ENCODE measurements around the gene UCMA. TPM values are rescaled to one million over a fixed set of nuclear protein-coding genes. Genes with fewer than 3 reads are reported as not detected.

Gene UCMA
- total RNA-seq, 4 donors from 2014 or later, result not detected

DNA sequence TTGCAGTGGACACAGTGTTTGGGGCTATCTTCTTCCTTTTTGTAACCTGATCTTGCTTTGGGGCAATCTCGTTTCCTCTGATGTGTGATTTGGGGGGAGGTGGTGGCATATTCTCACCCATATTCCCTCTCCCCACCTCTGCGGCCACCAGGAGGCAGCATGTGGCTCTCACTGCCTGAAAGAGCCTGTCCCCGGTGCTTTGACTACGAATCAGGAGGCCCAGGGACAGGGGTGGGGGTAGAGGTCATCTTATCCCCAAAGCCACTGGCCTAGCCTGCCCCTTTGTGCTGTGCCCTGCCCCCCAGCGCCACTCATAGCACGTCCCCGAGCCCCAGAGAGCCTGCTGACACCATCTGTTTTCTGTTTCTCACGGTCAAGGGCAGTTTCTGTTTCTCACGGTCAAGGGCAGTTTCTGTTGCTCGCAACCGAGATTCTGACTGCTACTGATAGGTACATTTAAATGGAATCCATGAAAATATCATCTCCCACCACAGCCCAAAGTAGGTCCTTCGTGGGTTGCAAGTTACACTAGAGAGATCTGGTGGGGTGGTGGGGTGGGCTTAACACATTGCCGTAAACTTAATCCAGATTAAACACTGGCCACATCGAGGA is 37.5 kb upstream of the UCMA start:
- DNase-seq (ENCODE audit: extremely low spot score), result no peak
- Histone ChIP-seq H3K27me3 (peaks cover 0 to 2% (median 0%) of the 10 kb centered on the region in 4 donors), H3K9me3 (no peaks in the 10 kb centered on the region), H3K4me3 (no peak overlapping the region), H3K4me1 (peaks cover 0 to 19% (median 17%) of the 10 kb centered on the region in 4 donors), H3K36me3 (no peaks in the 10 kb centered on the region), H3K27ac (replicated peaks in 1 of 4) (peak overlapping the region in 1 of 4 donors; percentile 27)
- intact Hi-C loops (cut with DNase I), result no loop called here
- TF ChIP-seq POLR2AphosphoS5 (IDR thresholded peaks at IDR 0.05) (no peak), CTCF (IDR thresholded peaks at IDR 0.05) (peak in 1 of 3 experiments; percentile 31)
- 39% methylated on average over 12 of the region's 14 CpGs for WGBS

DNA sequence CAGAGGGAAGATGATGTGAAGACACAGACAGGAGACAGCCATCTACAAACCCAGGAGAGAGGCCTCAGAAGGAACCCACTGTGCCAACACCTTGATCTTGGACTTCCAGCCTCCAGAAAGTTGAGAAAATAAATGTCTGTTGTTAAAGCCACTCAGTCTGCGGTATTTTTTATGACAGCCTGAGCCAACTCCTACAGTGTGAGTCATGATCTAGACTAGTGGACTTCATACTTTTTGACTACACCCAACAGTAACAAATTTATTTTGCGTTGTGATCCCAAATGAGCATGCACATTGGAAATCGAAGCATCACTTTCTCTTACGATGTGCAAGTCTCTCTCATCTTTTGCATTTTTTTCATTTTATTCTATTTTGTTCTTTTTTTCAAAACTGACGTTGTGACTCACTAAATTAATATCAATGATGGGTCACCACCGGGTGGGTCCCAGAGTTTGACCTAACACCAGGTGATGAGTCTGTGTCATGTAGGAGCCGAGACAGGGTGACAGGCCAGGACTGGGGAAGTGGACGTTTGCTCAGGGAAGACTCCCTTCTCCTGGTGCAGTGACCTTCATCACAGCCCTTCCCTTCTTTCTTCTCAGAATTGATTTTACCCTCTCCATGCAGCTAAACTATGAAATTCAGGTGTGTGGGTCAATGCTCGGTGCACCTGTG is 36.8 kb upstream of the UCMA start:
- no peak for DNase-seq (ENCODE audit: extremely low spot score)
- intact Hi-C loops (cut with DNase I), result no loop called here
- Histone ChIP-seq H3K9me3 (no peaks in the 10 kb centered on the region), H3K4me1 (peaks cover 0 to 19% (median 17%) of the 10 kb centered on the region in 4 donors), H3K36me3 (no peaks in the 10 kb centered on the region), H3K27me3 (peaks cover 0 to 8% (median 0%) of the 10 kb centered on the region in 4 donors), H3K27ac (replicated peaks in 1 of 4) (no peak overlapping the region), H3K4me3 (no peak overlapping the region)
- WGBS, result 87% methylated on average over 9 of the region's 9 CpGs
- TF ChIP-seq POLR2A (IDR thresholded peaks at IDR 0.05; ENCODE audit: low read depth) (no peak), EP300 (IDR thresholded peaks at IDR 0.05) (no peak), CTCF (IDR thresholded peaks at IDR 0.05) (no peak), POLR2AphosphoS5 (IDR thresholded peaks at IDR 0.05) (no peak)

DNA sequence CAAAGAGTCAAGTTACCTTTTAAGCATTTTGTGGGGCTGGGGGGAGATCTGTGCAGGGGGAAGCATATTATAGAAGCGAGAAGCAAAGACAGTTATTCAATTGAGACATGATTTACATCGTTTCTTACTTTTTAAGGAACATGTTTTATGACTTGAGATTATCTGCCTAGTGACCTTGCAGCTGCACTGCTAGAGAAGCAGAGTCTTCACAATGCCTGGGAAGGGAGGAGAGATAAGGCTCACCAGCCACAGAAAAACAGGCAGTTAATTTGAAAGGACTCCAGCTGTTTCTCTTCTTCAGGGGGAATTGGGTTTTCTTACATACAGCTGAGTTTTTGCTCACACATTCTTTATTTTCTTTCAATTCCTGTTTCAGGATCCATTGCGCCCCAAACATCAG is 34.7 kb upstream of the UCMA start:
- intact Hi-C loops (cut with DNase I), result no loop called here
- WGBS, result 54% methylated on average over 3 of the region's 3 CpGs

DNA sequence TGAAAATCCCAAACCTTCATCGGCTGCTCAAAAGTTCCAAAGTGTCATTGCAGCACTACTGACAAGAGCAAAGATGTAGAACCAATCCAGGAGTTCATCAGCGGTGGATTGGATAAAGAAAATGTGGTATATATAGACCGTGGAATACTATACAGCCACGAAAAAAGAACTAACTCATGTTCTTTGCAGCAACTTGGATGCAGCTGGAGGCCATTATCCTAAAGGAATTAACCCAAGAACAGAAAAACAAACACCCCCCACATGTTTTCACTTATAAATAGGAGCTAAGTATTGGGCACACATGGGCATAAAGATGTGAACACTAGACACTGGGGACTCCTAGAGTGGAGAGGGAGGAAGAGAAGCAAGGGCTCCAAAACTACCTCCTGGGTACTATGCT is 34.1 kb upstream of the UCMA start:
- WGBS, result 84% methylated on average over 4 of the region's 4 CpGs
- intact Hi-C loops (cut with DNase I), result no loop called here
- no peaks in the 10 kb centered on the region for H3K36me3 ChIP-seq
- H3K27ac ChIP-seq (replicated peaks in 1 of 4), result no peak overlapping the region
- no peaks in the 10 kb centered on the region for H3K9me3 ChIP-seq
- H3K4me1 ChIP-seq, result peaks cover 0 to 19% (median 17%) of the 10 kb centered on the region in 4 donors
- peaks cover 0 to 9% (median 0%) of the 10 kb centered on the region in 4 donors for H3K27me3 ChIP-seq
- H3K4me3 ChIP-seq, result no peak overlapping the region
- DNase-seq (ENCODE audit: extremely low spot score), result no peak
- TF ChIP-seq POLR2A (IDR thresholded peaks at IDR 0.05; ENCODE audit: low read depth), result no peak
- no peak for TF ChIP-seq CTCF (IDR thresholded peaks at IDR 0.05)
- no peak for TF ChIP-seq POLR2AphosphoS5 (IDR thresholded peaks at IDR 0.05)
- TF ChIP-seq EP300 (IDR thresholded peaks at IDR 0.05), result no peak

More for the DNA sequence above, 34.7 kb upstream of the UCMA start:
- H3K27me3 ChIP-seq, result peaks cover 0 to 9% (median 0%) of the 10 kb centered on the region in 4 donors
- no peak for DNase-seq (ENCODE audit: extremely low spot score)
- H3K36me3 ChIP-seq, result no peaks in the 10 kb centered on the region
- no peak overlapping the region for H3K4me3 ChIP-seq
- H3K27ac ChIP-seq (replicated peaks in 1 of 4), result no peak overlapping the region
- peaks cover 0 to 19% (median 17%) of the 10 kb centered on the region in 4 donors for H3K4me1 ChIP-seq
- TF ChIP-seq EP300 (IDR thresholded peaks at IDR 0.05), result no peak
- TF ChIP-seq POLR2A (IDR thresholded peaks at IDR 0.05; ENCODE audit: low read depth), result no peak
- no peak for TF ChIP-seq POLR2AphosphoS5 (IDR thresholded peaks at IDR 0.05)
- no peak for TF ChIP-seq CTCF (IDR thresholded peaks at IDR 0.05)
- H3K9me3 ChIP-seq, result no peaks in the 10 kb centered on the region

Measured in esophagus muscularis mucosa (tissue), 4 donors.